ENCODE results near the gene PIK3R1.
"Not testable (repeated sequence)": the region's sequence is repeated elsewhere in the genome, so short reads cannot be mapped to it uniquely, and the experiment has no call there.

Gene PIK3R1

DNA sequence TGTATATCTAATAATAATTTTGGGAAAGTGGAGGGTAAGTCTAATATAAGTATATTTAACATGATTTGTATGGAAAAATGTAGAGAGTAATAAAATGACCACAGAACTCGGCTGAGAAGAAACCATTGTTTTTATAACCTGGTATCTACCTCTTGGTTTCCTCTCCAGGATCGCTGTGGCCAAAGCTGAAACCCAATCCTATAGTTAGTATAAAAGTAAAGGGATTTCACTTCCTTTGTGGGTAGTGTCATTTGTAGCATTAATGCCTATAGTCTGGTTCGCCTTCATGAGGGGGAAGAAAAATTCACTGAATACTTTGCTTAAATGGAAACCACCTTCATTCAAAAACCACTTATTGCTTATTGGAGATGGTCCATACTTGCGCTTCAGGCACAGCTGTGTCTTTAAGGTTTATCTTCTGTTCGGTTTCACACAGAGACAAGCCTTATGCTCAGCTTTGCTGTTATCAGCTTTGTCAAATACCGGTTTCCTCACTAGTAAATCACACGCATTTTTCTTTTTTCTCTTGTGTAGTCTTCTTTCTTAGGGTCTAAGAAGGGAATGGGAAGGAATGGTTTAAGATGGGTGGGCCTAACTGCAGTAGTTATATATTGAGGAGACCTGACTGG lies 12.1 kb downstream of the PIK3R1 start:
- DNase-seq = no peak

DNA sequence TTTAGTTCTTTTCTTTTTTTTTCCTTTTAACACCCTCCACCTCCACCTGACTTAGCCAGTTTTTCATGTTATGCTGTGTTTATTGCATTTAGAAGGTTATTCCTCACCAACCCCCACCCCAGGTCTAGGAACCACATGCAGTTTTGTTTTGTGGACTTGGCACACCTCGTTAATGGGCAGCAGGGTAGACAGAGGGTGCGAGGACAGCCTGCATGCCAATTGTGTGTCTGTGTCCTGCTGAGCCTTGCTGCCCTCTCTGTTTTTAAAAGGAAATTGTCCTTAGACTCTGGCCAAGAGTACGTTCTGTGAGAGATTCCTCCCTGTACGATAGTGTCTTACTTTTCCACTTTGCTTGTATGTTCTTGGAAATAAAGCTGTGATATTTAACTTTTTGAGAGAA lies 13.9 kb downstream of the PIK3R1 start:
- DNase-seq = no peak

DNA sequence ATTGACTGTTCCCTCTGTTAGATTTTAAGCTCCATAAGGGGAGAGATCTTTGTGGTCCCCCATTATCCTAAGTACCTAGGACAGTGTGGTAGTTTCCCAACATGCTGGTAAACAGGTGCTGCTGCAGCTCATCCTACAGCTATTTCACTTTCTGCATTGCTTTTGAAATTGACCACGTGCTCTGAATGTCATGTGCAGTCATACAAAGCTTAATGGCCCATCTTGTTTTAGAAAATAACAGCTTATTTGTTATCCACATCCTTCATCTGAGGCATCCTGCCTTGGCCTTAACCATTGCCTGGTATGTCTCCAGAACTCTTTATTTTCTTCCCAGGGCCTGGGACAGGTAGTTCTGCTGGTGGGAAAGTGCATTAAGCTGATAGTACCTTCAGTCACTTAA lies 14.7 kb downstream of the PIK3R1 start:
- no peak for DNase-seq

DNA sequence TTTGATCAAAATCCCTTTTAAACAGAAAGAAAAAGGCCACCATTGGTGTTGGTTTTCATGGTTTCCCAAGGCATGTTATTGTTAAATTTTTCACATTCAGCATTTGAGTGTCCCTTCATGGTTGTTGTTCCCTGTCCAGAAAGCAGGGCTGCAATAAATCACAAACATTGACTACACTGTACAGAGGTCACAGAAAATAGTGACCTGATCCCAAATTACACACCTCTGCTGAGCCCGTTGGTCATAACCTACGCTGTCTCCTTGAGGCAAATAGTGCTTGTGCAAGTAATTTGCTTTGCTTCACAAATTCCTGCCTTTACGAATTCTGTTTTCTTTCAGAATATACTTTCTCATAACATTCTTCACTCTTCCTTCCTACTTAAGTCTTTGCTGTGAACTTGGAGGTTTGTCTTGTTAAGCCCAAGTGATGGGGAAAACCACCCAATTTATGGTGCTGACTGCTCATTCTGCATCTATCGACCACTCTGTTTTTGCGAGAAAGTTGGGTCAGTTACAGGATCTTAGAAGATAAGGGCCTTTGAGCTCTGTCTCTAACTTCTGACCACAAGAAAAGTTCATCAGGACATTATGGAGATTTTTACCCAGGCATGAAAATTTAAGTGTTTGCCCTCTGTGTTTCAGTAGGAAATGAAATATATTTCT lies 16.0 kb downstream of the PIK3R1 start:
- DNase-seq = no peak

DNA sequence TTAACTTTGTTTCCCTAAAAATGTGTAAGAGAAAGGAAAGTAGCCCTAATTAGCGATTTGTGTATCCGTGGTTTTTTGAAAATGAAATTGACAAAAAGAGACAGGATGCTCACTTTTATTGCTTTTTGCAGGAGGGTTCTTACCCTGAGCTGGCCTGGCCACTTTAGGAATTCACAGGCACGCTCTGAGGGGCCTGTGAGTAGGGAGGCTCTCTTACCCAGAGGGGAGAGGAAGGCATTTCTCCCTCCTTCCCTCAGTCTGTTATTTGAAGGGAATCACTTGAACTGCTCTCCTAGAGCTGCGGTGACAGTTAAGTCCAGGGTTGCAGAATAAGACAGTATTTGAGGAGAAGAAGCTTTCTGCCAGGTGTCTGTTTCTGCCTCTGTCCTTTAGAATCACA lies 16.7 kb downstream of the PIK3R1 start:
- no peak for DNase-seq

DNA sequence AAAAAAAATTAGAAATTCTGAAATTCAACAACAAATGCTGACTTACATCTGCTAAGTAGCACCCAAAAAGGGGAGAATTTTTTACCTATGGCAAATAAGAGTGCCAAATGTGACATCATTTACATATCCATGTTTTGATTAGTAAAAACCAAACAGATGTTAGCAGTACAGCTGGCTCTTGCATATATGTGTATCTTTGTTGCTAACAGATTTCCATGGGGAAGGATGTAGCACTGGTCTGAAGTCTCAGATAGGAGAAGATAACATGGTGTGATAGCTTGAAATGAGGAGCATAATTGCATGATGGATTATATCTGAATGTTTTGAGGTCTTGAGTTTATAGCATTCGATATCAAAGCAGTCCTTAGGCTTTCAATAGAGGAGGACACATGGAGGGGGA lies 17.5 kb downstream of the PIK3R1 start:
- DNase-seq = no peak

DNA sequence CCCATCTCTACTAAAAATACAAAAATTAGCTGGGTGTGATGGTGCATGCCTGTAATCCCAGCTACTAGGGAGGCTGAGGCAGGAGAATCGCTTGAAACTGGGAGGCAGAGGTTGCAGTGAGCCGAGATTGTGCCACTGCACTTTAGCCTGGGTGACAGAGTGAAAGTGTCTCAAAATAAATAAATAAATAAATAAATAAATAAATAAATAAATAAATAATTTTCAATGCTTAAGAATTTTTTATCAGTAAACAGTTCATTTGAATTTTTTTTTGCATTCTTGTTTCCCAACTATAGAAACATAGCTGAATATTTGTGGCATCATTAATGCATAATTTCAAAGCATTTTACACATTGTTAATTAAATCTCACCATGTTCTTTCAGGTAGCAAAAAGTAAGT lies 19.7 kb downstream of the PIK3R1 start:
- not testable (repeated sequence) for DNase-seq

DNA sequence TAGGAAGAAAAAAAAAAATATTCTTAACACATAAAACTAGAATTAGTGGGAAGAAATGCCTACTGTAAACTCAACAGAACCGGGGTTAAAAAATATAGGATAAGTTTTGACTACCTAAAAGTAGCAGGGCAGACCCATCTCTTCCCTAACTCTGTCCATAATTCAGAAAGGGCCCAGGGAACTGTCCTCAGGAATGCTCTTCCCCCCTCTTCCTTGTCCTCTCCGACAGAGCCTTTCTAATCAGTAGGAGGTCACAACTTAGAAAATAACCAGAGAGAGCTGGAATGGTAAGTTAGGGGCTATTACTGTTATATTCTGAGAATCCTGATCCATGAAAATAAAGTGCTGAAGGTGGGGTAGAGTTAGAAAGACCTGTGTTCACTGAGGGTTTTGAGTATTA lies 22.2 kb downstream of the PIK3R1 start:
- no peak for DNase-seq

DNA sequence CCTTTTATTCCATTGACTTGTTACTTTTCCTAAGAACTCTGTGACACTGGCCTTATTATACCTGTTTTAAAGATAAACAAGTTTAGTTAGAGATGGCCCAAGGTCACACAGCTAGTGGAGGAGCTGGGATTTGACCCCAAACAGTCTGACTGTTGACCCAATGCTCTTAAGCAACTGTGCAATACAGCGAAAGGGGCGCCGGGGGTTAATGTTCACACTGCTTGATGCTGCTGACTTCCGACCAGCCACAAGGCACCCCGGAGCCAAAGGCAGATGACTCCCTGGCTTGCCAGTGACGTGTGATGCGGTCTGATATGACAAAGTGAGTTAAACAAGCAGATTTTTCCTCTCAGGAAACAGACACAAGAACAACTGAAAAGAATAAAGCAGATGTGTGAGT lies 23.9 kb downstream of the PIK3R1 start:
- peak; percentile 82 for DNase-seq

DNA sequence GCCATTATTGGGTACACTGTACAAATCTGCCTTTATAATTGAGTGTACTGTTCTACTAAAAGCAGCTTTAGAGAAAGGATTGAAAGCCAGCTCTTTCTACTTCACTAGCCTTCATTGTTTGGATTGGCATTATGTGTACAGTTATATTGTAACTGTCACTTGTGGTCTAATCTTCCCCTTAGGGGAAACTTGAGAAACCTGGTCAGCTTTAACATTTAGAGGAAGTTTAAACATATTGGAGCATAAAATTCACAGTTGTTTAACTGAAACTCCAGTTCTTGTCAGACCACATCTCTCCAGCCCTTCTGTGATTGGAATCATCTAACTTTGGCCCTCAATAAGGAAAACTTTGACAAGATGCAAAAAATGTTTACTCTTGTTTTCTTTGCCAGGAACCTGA lies 24.6 kb downstream of the PIK3R1 start:
- DNase-seq = no peak

DNA sequence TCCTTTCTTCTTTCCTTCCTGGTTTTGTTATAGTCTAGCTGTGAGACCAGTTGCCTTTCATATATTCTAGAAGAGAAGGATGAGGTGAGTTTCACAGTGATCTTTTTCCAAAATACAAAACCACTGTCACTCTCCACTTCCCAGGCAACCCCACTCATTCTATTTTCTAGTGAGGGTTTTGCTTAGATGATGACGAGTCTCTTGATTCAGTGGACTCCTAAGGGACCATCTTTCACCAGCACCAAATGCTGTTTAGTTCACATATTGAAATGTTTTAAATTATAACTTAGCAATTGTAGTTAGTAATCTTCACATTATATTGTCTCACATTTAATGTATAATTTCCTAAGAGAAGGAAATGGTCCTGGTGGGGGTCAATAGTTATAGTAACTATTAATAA lies 25.2 kb downstream of the PIK3R1 start:
- no peak for DNase-seq

DNA sequence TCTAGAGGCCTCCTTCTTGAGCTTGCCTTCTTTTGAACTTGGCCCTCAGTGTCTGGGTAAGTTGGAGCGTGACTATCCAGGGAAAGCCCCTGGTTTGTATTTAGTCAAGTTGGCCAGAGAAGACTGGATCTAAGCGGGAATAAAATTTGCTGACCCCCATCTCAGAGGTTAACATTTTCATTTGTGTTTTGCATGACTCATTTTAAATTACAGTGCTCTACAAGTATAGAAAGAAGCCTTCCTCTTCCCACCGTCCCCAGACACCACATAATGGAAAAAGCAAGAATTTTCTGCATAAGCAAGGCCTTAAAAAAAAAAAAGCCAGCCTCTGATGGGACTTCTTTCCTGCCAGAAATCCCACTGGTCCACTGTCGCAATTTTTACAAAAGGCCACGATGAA lies 27.2 kb downstream of the PIK3R1 start:
- no peak for DNase-seq

DNA sequence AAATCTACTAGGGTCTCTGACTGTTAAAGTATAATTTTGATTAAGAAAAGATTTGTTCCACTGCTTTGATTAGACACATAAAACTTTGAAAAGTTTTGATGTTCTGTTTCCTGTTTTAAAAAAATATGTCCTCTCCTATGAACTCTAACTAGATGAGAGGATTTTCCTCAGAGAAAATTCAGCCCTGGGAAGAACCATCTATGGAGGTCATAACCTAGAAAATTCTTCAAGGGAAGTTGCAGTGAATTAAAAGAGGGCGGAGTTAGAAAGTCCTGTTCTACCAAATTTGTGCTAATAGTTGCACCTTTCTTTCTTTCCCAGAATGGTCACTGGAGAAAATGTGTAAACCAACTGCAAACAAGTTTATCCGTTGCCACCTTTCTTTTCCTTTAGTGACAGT lies 27.7 kb downstream of the PIK3R1 start:
- no peak for DNase-seq

DNA sequence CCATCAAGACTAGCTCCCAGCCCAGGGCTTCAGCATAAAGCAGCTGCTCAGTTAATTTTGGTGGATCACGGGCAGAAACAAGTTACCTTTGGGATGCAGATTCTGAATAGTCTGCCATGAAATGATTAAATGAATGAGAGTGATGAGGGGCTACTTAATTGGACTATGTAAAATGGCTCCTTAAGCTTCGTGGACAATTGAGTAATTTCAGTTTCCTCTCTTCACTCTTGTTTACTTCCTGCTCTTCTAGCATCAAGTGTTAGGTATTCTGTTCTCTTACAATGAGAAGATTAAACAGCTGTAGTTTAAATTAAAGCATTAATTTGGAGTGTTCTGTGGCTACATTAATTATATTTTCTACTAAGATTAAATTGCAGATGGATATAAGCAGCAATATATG lies 28.1 kb downstream of the PIK3R1 start:
- no peak for DNase-seq

DNA sequence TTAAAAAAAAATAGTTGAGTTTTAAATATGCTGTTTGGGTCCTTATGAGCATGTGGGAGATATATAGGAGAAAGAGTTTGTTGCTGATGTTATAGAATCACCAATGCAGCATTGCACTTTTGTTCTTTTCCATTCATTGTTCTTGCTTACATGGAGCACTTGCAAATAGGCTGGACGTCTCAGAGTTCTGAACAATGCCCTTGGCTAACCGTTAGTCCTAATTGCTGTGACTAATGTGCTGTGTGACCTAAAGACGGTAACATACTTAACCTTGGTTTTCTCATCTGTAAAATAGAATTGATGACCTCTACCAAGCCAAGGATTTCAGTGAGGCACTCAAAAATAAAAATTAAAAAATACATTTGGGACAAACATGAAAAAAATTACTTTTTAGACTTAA lies 29.8 kb downstream of the PIK3R1 start:
- DNase-seq = no peak

DNA sequence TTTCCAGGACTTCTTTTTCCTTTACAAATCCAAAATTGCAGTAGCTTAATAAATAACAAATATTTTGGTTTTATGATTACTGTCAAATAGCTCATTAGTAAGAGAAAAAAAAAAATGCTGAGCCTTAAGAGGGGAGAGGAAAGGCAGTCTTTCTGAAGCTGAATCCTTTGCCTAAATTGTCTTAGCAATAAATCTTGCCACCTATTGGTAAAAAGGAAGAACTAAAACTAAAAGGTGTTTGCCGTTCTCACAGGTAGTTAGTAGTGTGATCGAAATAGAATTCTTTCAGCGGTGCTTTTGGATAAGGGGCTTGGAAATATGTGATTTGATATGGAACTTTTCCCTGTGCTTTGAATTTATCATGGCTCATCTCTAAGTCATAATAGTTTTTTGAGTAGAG lies 31.2 kb downstream of the PIK3R1 start:
- no peak for DNase-seq

DNA sequence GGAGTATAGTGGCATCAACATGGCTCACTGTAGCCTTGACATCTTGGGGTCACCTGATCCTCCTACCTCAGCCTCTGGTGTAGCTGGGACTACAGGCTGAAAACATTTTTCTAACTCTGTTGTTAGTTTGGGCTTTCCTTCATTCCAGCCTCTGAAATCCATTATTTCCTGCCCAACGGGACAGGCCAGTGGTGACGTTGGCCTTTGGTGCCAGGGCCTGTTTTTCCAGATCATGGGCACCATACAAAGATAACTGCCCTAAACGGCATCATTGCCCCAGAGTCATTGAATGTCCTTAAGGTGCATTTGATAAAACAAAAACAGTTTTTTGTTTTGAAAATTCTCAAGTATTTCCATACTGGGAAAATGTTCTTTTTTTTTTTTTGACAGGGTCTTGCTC lies 32.1 kb downstream of the PIK3R1 start:
- DNase-seq = no peak

DNA sequence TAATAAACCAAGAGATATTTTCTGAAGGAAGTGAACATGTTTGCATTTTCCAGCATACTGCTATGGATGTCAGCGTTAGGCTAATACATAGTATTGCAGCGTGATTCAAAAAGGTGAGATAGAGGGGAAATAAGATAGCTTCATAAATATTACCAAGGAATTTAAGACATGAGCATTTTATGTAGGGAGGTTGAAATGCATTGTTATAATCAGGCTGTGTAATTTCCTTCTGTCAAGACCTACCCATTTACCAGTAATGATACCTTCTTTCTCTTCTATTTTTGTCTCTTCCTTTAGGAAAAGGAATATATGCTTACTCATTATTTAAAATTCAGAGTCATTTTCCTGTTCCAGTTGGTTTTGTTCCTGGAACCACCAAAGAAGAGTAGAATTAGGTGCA lies 33.3 kb downstream of the PIK3R1 start:
- DNase-seq = no peak

DNA sequence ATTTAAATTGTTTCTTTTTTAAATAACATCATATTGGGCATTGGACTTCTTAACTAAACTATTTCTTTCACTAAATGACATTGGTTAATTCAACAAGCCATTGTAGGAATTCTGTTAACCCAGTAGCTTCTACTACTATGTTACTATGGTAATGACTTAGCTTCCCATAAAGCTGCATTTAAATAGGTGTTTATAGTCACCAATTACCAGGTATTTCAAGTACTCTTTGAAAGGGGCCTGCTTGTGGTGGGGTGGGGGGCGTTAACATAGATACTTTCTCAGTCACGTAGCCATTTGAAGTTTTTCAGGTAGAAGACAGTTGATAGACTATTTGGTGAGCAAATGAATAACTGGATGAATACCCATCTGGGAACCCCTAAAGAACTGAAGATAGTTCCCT lies 34.0 kb downstream of the PIK3R1 start:
- DNase-seq = no peak

DNA sequence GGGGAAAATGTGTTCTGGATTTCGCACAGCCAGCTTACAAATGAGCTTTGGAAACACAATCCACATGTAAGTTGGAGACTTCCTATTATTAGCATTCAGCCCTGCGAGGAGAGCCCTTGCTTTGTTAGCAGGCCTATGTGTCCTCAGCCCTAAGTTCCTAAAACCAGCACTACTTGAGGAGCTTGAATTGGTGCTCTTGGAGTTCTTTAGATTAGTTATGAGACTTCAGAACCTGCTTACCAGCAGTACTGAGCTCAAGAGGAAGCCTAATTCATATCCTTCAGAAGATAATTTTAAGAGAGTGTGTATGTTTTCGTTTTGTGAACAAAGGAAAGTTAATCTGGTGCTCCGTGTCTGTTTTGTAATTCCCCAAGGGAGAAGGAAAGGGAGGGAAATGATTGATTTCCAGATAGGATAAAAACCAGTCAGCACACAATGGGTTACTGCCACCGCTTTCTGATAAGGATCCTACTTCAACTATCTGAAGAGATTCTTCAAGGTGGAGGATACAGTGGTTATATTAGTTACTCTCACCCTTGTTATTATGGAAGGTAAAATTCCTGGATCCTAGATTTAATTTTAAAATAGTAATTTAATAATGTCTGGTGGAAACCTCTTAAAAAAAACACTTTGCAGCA lies 35.2 kb downstream of the PIK3R1 start:
- no peak for DNase-seq

DNA sequence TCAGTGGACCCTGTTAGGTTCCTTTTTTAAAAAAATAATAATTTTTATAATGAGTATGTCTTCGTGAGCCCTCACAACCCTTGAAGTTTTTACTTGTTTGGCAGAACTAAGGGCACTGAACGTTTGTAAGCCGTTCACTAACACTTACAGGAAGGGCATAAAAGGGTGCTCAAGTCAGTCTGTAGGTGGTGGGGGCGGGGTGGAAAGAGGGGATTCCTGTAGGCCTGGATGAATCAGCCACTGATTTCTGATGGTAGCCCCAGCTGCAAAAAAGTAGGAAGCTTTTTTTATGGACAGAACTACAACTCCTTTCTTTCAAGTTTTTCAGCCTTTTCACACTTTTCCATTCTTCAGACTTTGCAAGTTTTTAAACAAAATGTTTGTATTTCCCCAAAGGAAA lies 35.8 kb downstream of the PIK3R1 start:
- peak; percentile 72 for DNase-seq

DNA sequence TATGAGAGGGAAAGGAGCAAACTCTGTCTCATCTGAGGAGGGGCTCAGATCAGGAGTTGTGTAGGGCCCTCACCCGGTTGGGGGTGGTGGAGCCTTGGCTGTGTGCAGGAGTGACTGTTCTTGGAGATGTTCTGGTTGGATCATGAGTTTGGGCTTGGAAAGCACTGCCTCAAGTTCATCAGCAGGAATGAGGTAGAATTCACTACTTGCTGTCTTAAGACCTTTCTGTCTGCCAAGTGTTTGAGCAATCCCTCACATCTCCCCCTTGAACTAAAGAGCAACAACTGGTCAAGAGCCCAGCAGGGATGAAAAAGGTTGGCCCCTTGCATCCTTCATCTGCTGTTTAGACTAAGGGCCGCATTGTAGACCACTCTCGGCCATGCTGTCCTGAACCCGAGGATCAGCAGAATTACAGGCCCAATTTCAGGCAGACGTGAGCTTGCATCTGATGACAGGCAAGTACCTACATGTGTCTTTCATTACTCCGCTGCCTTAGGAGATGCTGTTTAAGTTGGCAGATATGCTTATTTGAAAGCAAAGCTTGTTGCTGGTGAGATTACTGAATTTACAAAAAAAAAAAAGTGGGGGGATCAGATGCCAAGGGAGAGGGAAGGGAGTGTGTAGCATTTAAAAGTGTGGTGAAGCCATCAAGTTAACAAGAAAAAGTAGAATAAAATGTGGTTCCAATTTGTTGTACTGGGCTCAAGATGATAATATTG lies 36.4 kb downstream of the PIK3R1 start:
- no peak for DNase-seq

DNA sequence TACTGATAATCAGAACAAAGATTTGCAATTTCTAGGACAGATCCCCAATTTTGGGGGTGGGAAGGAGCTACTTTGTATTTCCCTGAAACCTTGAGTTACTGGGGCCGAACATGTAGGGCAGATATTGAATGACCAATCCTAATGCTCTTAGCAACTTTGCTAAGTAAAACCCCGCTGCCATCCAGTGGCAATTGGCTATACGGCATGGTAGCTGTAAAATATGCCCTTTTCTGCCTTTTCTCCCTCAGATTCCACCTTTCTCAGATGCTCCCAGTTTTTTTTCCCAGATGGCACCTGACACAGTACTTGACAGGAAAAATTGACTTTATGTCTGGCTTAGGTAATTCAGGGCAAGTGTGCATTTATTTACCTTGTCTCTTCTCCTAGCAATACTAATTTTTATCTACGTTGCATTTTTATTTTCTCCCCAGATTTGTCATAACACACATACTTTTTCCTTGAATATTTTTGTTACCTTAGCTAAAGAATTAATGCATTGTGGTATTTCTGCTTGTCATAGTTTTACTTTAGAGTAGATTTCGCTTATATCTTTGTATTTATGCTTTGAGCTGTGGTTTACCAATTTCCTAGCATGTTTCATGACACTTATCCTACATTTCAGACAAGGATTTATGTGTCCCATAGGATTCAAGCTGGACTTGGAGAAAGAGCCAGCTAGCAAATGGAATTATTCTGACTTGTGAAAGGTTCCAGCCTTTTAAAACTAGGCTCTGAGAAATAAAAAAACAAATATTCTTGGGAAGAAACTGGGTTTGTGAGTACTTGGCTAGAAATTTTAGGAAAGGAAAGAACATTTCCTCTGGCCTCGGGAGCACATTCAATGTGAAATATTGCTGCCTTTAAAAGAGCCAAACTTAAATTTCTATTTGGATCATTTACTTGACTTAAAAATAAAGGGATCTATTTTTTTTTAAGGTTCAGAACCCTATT lies 37.4 kb downstream of the PIK3R1 start:
- peak; percentile 61 for DNase-seq
